Measurements from ENCODE around the gene AARS2.
A peak's percentile ranks its signal among the peaks of the same experiment; 100 is the strongest.
"Not testable (repeated sequence)": the region's sequence is repeated elsewhere in the genome, so short reads cannot be mapped to it uniquely, and the experiment has no call there.

Gene AARS2

DNA sequence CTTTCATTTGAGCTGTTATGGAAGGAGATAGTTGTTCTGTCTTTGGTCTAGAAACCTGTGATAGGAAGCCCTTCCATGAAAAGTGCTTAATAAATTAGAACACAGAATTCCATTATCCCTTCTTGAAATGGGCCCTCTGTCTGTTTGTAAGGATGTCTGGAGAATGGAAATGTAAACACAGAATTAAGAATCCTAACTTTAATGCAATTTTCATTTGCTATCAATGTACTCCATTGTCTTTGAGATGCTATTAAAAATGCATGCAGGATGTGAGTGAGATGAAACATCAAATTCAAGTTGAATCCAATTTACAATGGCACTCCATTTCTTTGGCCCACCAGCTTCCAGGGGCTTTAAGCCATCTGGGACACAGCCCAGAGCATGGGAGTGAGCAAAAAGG, 13.9 kb upstream of the AARS2 start:
- Mint-ChIP-seq H3K27me3 (ENCODE audit: low read depth) (peaks cover 28% of the 10 kb centered on the region), H3K27ac (no peak overlapping the region), H3K4me3 (no peak overlapping the region), H3K9me3 (no peaks in the 10 kb centered on the region), H3K4me1 (no peaks in the 10 kb centered on the region), H3K36me3 (ENCODE audit: low read depth) (no peaks in the 10 kb centered on the region)
- TF ChIP-seq, protein P1, sequence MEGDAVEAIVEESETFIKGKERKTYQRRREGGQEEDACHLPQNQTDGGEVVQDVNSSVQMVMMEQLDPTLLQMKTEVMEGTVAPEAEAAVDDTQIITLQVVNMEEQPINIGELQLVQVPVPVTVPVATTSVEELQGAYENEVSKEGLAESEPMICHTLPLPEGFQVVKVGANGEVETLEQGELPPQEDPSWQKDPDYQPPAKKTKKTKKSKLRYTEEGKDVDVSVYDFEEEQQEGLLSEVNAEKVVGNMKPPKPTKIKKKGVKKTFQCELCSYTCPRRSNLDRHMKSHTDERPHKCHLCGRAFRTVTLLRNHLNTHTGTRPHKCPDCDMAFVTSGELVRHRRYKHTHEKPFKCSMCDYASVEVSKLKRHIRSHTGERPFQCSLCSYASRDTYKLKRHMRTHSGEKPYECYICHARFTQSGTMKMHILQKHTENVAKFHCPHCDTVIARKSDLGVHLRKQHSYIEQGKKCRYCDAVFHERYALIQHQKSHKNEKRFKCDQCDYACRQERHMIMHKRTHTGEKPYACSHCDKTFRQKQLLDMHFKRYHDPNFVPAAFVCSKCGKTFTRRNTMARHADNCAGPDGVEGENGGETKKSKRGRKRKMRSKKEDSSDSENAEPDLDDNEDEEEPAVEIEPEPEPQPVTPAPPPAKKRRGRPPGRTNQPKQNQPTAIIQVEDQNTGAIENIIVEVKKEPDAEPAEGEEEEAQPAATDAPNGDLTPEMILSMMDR (IDR thresholded peaks at IDR 0.05; ENCODE audit: unreplicated experiment in 3 of 3), result no peak

DNA sequence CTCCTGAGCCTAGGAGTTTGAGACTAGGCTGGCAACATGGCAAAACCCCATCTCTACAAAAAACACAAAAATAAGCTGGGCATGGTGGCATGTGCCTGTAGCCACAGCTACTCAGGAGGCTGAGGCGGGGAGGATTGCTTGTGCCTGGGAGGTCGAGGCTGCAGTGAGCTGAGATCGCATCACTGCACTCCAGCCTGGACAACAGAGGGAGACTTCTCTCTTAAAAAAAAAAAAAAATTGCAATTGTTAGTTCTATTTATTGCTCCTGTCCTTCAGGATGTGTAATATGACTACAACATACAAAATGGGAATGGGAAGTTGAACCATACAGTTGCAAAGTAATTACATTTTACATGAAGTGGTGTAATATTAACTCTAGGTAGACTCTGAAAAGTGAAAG, 8.1 kb upstream of the AARS2 start:
- no peak overlapping the region for H3K4me3 Mint-ChIP-seq
- no peaks in the 10 kb centered on the region for H3K9me3 Mint-ChIP-seq
- H3K27me3 Mint-ChIP-seq (ENCODE audit: low read depth), result peaks cover 29% of the 10 kb centered on the region
- H3K27ac Mint-ChIP-seq, result no peak overlapping the region
- no peaks in the 10 kb centered on the region for H3K4me1 Mint-ChIP-seq
- TF ChIP-seq, protein P1 (IDR thresholded peaks at IDR 0.05; ENCODE audit: unreplicated experiment in 3 of 3), result no peak
- H3K36me3 Mint-ChIP-seq (ENCODE audit: low read depth), result no peaks in the 10 kb centered on the region

- not testable (repeated sequence) for H3K9me3 Mint-ChIP-seq; H3K4me3 Mint-ChIP-seq; H3K36me3 Mint-ChIP-seq (ENCODE audit: low read depth); H3K4me1 Mint-ChIP-seq; H3K27ac Mint-ChIP-seq
- peaks cover 23% of the 10 kb centered on the region for H3K27me3 Mint-ChIP-seq (ENCODE audit: low read depth)
Observed at GRCh38 chr6:44317136-44317631, 4.0 kb upstream of the AARS2 start.

DNA sequence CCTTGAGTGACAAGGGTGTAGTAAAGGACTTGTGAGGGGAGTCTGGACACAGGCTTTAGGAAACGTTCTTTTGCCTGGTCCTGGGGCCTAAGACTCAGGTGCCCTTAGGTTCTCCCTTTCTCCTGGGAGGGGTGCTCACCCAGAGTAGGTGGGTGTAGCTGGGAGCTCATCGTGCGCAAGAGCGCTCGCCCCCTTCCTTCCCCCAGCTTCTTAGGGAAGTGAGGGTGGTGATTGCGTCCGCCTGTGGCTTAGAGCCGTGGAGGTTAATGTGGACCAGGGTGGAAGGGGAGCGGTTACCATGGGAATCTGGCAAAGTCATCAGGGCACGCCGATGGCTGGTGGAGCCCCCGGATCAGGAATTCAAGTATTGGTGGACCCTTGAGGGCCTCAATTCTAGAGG, 3.3 kb upstream of the AARS2 start:
- Mint-ChIP-seq H3K27ac (no peak overlapping the region), H3K27me3 (ENCODE audit: low read depth) (peaks cover 23% of the 10 kb centered on the region), H3K4me1 (peaks cover 14% of the 10 kb centered on the region), H3K4me3 (no peak overlapping the region), H3K36me3 (ENCODE audit: low read depth) (peaks cover 6% of the 10 kb centered on the region), H3K9me3 (no peaks in the 10 kb centered on the region)
- TF ChIP-seq, protein P1 (IDR thresholded peaks at IDR 0.05; ENCODE audit: unreplicated experiment in 3 of 3), result no peak

GRCh38 chr6:44315951-44316350, 2.8 kb upstream of the AARS2 start:
- no peak overlapping the region for H3K27ac Mint-ChIP-seq
- peak overlapping the region in 1 of 3 experiments; percentile 23 for H3K4me3 Mint-ChIP-seq
- H3K4me1 Mint-ChIP-seq, result peaks cover 14% of the 10 kb centered on the region
- H3K36me3 Mint-ChIP-seq (ENCODE audit: low read depth), result peaks cover 9% of the 10 kb centered on the region
- H3K27me3 Mint-ChIP-seq (ENCODE audit: low read depth), result peaks cover 23% of the 10 kb centered on the region
- TF ChIP-seq, protein P1 (IDR thresholded peaks at IDR 0.05; ENCODE audit: unreplicated experiment in 3 of 3), result no peak
- H3K9me3 Mint-ChIP-seq, result no peaks in the 10 kb centered on the region

DNA sequence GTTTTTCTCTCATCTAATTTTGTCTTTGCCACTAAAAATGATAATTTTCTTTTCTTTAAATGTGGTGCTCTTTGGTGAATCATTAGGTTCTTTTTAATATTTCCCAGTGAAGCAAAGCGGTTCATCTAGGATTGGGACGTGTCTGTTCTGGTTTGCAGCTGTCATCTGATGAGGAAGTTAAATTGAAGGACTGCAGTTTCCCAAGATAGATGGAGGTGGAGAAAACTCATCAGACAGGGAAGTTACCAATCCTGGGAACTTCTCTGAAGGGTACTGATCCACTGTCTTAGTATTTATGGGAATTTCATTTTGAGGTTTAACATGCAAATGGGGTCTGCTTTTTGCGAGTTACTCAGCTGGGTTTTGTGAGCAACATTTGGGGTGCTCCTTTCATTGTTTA, 2.4 kb upstream of the AARS2 start:
- Mint-ChIP-seq H3K4me1 (peaks cover 14% of the 10 kb centered on the region), H3K4me3 (peak overlapping the region in 1 of 3 experiments; percentile 55), H3K9me3 (no peaks in the 10 kb centered on the region), H3K27me3 (ENCODE audit: low read depth) (peaks cover 21% of the 10 kb centered on the region), H3K36me3 (ENCODE audit: low read depth) (peaks cover 13% of the 10 kb centered on the region), H3K27ac (no peak overlapping the region)
- TF ChIP-seq, protein P1 (IDR thresholded peaks at IDR 0.05; ENCODE audit: unreplicated experiment in 3 of 3), result no peak

DNA sequence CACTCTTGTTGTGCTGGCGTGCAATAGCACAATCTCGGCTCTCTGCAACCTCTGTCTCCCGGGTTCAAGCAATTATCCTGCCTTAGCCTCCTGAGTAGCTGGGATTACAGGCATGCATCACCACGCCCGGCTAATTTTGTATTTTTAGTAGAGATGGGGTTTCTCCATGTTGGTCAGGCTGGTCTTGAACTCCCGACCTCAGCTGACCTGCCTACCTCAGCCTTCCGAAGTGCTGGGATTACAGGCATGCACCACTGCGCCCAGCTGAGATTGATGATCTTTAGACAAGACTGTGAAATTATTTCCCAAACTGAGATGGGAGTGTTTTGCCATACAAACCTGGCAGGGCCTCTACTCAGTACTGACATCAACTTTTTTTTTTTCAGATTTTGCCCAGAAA, 1.5 kb upstream of the AARS2 start:
- H3K4me1 Mint-ChIP-seq, result peaks cover 14% of the 10 kb centered on the region
- peaks cover 22% of the 10 kb centered on the region for H3K36me3 Mint-ChIP-seq (ENCODE audit: low read depth)
- peaks cover 13% of the 10 kb centered on the region for H3K27me3 Mint-ChIP-seq (ENCODE audit: low read depth)
- not testable (repeated sequence) for H3K9me3 Mint-ChIP-seq, H3K27ac Mint-ChIP-seq
- H3K4me3 Mint-ChIP-seq, result peak overlapping the region in 2 of 3 experiments; percentile 11 to 49
